Ovary (tissue), 3 donors: Measurements from ENCODE around the gene ZNRD2.

Experiments
- CTCF ChIP-seq, 3 donors: fragments of 450-650 bp in 2 of 3; fragments of 200-600 bp in 1 of 3; IDR thresholded peaks; one replicate each; pipeline versions ENCODE4 v1.5.1 to v1.8.0; 2016 to 2022; ENCODE audit warnings: antibody characterized with exemption in 3 of 3, mild to moderate bottlenecking in 1 of 3
- EP300 ChIP-seq: sonication (generic); formaldehyde crosslinking; IDR thresholded peaks from one replicate; pipeline ENCODE4 v1.6.1; 2017; ENCODE audit warnings: antibody characterized with exemption
- POLR2A ChIP-seq: fragments of 450-650 bp; IDR thresholded peaks from one replicate; pipeline ENCODE4 v1.6.1; 2017; ENCODE audit warnings: antibody characterized with exemption, mild to moderate bottlenecking, moderate library complexity
- donor health status: DM: no; HTN: no; CAD: no.

GRCh38 chr11:65618763-65619162 is 48.5 kb downstream of the ZNRD2 start:
- TF ChIP-seq CTCF (IDR thresholded peaks at IDR 0.05) (no peak), POLR2A (no peak), EP300 (no peak)
